Peyer's patch (tissue), 4 donors: ENCODE data around the gene CNOT1. TPM values are rescaled to one million over a fixed set of nuclear protein-coding genes. Genes with fewer than 3 reads are reported as not detected.
"Not testable (repeated sequence)": the region's sequence is repeated elsewhere in the genome, so short reads cannot be mapped to it uniquely, and the experiment has no call there.

Experiments
- DNase-seq, 3 donors: peaks; one replicate each; pipeline ENCODE4 v3.0.0-alpha.2; 2017 to 2019
- H3K27ac ChIP-seq, 4 donors: fragments of 200-600 bp; sonication (generic); one replicate each; pipeline ENCODE4 v1.5.1; 2016 to 2019
- H3K27me3 ChIP-seq, 2 donors: fragments of 200-600 bp; sonication (generic); one replicate each; pipeline ENCODE4 v1.5.1; 2019
- H3K36me3 ChIP-seq, 3 donors: fragments of 200-600 bp; sonication (generic); one replicate each; pipeline ENCODE4 v1.5.1; 2016 to 2019
- H3K4me1 ChIP-seq, 4 donors: fragments of 200-600 bp; sonication (generic); one replicate each; pipeline ENCODE4 v1.5.1; 2016 to 2019
- H3K4me3 ChIP-seq, 4 donors: fragments of 200-600 bp; sonication (generic); 1 replicate in 3 of 4; 2 replicates in 1 of 4; pipeline ENCODE4 v1.5.1; 2016 to 2019; ENCODE audit warnings: mild to moderate bottlenecking in 1 of 4
- H3K9me3 ChIP-seq, 4 donors: fragments of 200-600 bp; sonication (generic); one replicate each; pipeline ENCODE4 v1.5.1; 2016 to 2019; ENCODE audit warnings: mild to moderate bottlenecking in 1 of 4
- CTCF ChIP-seq, 6 experiments: fragments of 450-650 bp in 4 of 6; fragments of 200-600 bp in 2 of 6; sonication (generic) in 1 of 6; IDR thresholded peaks; one replicate each; pipeline ENCODE4 v1.5.1; 2017 to 2019; ENCODE audit warnings: antibody characterized with exemption in 6 of 6, mild to moderate bottlenecking in 3 of 6, moderate library complexity in 1 of 6
- POLR2A ChIP-seq, 2 donors: fragments of 450-650 bp; IDR thresholded peaks; one replicate each; pipeline ENCODE4 v1.5.1; 2017; ENCODE audit warnings: antibody characterized with exemption in 2 of 2, mild to moderate bottlenecking in 2 of 2, moderate library complexity in 2 of 2
- total RNA-seq, 4 donors: library from RNA; depleted of rRNA; stranded (reverse); fragments of >200 nt; gene quantifications; one replicate each; pipeline ENCODE4 v1.1.0, GENCODE V29; 2016

Gene CNOT1
- total RNA-seq, 4 donors from 2014 or later: 165 to 211 (median 190) TPM

GRCh38 chr16:58638148-58639036 lies 8.8 kb upstream of the CNOT1 start:
- Histone ChIP-seq H3K9me3 (no peaks in the 10 kb centered on the region), H3K36me3 (no peaks in the 10 kb centered on the region), H3K27ac (no peak overlapping the region), H3K4me3 (no peak overlapping the region), H3K4me1 (no peaks in the 10 kb centered on the region), H3K27me3 (no peaks in the 10 kb centered on the region)
- DNase-seq: no peak
- no peak for TF ChIP-seq POLR2A (IDR thresholded peaks at IDR 0.05)
- peak in 2 of 6 experiments; percentile 17 to 18 for TF ChIP-seq CTCF (IDR thresholded peaks at IDR 0.05)

GRCh38 chr16:58637021-58637420 lies 7.4 kb upstream of the CNOT1 start:
- not testable (repeated sequence) for H3K4me1 ChIP-seq, H3K9me3 ChIP-seq, H3K36me3 ChIP-seq, H3K27me3 ChIP-seq, H3K27ac ChIP-seq, H3K4me3 ChIP-seq, DNase-seq

- Histone ChIP-seq H3K36me3 (no peaks in the 10 kb centered on the region), H3K4me3 (no peak overlapping the region), H3K4me1 (no peaks in the 10 kb centered on the region), H3K9me3 (no peaks in the 10 kb centered on the region), H3K27me3 (no peaks in the 10 kb centered on the region), H3K27ac (no peak overlapping the region)
- no peak for DNase-seq
- TF ChIP-seq POLR2A (IDR thresholded peaks at IDR 0.05): no peak
- no peak for TF ChIP-seq CTCF (IDR thresholded peaks at IDR 0.05)
Measured at GRCh38 chr16:58636466-58636865, 6.8 kb upstream of the CNOT1 start.

- no peaks in the 10 kb centered on the region for H3K9me3 ChIP-seq
- no peak overlapping the region for H3K27ac ChIP-seq
- H3K4me3 ChIP-seq: no peak overlapping the region
- H3K4me1 ChIP-seq: no peaks in the 10 kb centered on the region
- H3K27me3 ChIP-seq: no peaks in the 10 kb centered on the region
- H3K36me3 ChIP-seq: no peaks in the 10 kb centered on the region
- DNase-seq: no peak
- TF ChIP-seq POLR2A (IDR thresholded peaks at IDR 0.05): no peak
- TF ChIP-seq CTCF (IDR thresholded peaks at IDR 0.05): no peak
Measured at GRCh38 chr16:58635502-58635901, 5.9 kb upstream of the CNOT1 start.

- H3K36me3 ChIP-seq: no peaks in the 10 kb centered on the region
- DNase-seq: no peak
- H3K9me3 ChIP-seq: no peaks in the 10 kb centered on the region
- H3K27me3 ChIP-seq: no peaks in the 10 kb centered on the region
- no peak overlapping the region for H3K4me3 ChIP-seq
- H3K4me1 ChIP-seq: no peaks in the 10 kb centered on the region
- H3K27ac ChIP-seq: no peak overlapping the region
- no peak for TF ChIP-seq CTCF (IDR thresholded peaks at IDR 0.05)
- TF ChIP-seq POLR2A (IDR thresholded peaks at IDR 0.05): no peak
Measured at GRCh38 chr16:58634265-58634802, 4.7 kb upstream of the CNOT1 start.
